Sigmoid colon (tissue), 7 donors: ENCODE measurements around the gene ERFL. TPM values are rescaled to one million over a fixed set of nuclear protein-coding genes. Genes with fewer than 3 reads are reported as not detected.

Source experiments
- DNase-seq: peaks from one replicate; pipeline ENCODE4 v3.0.0-alpha.2; 2019
- H3K27ac ChIP-seq, 4 donors: fragments of 200-600 bp; sonication (generic); one replicate each; pipeline ENCODE4 v1.5.1; 2016 to 2019; ENCODE audit warnings: mild to moderate bottlenecking in 1 of 4
- H3K27me3 ChIP-seq, 3 donors: fragments of 200-600 bp; sonication (generic); one replicate each; pipeline ENCODE4 v1.5.1; 2019; ENCODE audit warnings: mild to moderate bottlenecking in 1 of 3
- H3K36me3 ChIP-seq, 4 donors: fragments of 200-600 bp; sonication (generic); one replicate each; pipeline ENCODE4 v1.5.1; 2016 to 2019
- H3K4me1 ChIP-seq, 4 donors: fragments of 200-600 bp; sonication (generic); one replicate each; pipeline ENCODE4 v1.5.1; 2017 to 2019
- H3K4me3 ChIP-seq, 4 donors: fragments of 200-600 bp; sonication (generic); one replicate each; pipeline ENCODE4 v1.5.1; 2017 to 2019; ENCODE audit warnings: mild to moderate bottlenecking in 2 of 4, moderate library complexity in 1 of 4
- H3K9me3 ChIP-seq, 4 donors: fragments of 200-600 bp in 3 of 4; sonication (generic) in 3 of 4; one replicate each; pipeline versions ENCODE4 v1.5.1 to v1.6.1; 2013 to 2019
- EP300 ChIP-seq, 4 donors: sonication (generic); formaldehyde crosslinking; IDR thresholded peaks; one replicate each; pipeline ENCODE4 v1.6.1; 2017; ENCODE audit warnings: antibody characterized with exemption in 4 of 4
- POLR2A ChIP-seq, 2 donors: fragments of 450-650 bp; IDR thresholded peaks; one replicate each; pipeline ENCODE4 v1.6.1; 2016; ENCODE audit warnings: antibody characterized with exemption in 2 of 2, mild to moderate bottlenecking in 2 of 2, moderate library complexity in 2 of 2
- POLR2AphosphoS5 ChIP-seq, 4 donors: sonication (generic); formaldehyde crosslinking; IDR thresholded peaks; one replicate each; pipeline ENCODE4 v1.6.1; 2017; ENCODE audit warnings: antibody characterized with exemption in 4 of 4
- WGBS, 2 donors: extraction: QIAGEN DNeasy Blood & Tissue Kit; methylation state at CpG; one replicate each; pipeline ENCODE4 v1.1.7; 2013; 5-methylcytosine and 5-hydroxymethylcytosine counted together
- intact Hi-C: fragments of 100-400 bp; cut with DNase I; formaldehyde crosslinking; loops from one replicate; pipeline ENCODE4 v1.15.1; 2023
- polyA plus RNA-seq, 3 donors: library from polyadenylated mRNA; stranded (reverse); fragments of 200-250 nt; gene quantifications; one replicate each; pipeline ENCODE4 v1.2.3, GENCODE V29; 2013
- total RNA-seq, 4 donors: library from RNA; depleted of rRNA; stranded (reverse); fragments of >200 nt; gene quantifications; one replicate each; pipeline ENCODE4 v1.1.0, GENCODE V29; 2016
- TF ChIP-seq, protein P1 (sequence below), 4 experiments: fragments of 450-650 bp in 3 of 4; fragments of 200-600 bp in 1 of 4; IDR thresholded peaks; one replicate each; pipeline ENCODE4 v1.5.1; 2016 to 2019; ENCODE audit warnings: antibody characterized with exemption in 4 of 4, mild to moderate bottlenecking in 3 of 4, moderate library complexity in 2 of 4
- donor health status: healthy with polysubstance abuse.
- donor health status: Bipolar disorder and iron deficiency.
- donor health status: healthy.

The ERFL gene
- total and polyA plus RNA-seq, 7 donors = 1.3 TPM; not detected in 6

GRCh38 chr19:41883463-41883820 lies 44.8 kb downstream of the ERFL start:
- no peak for TF ChIP-seq POLR2AphosphoS5 (IDR thresholded peaks at IDR 0.05)
- H3K4me1 ChIP-seq = peaks cover 0 to 38% (median 17%) of the 10 kb centered on the region in 4 donors
- 1% methylated on average over 23 of the region's 23 CpGs for WGBS, 2 donors
- H3K9me3 ChIP-seq = no peaks in the 10 kb centered on the region
- no peaks in the 10 kb centered on the region for H3K27me3 ChIP-seq
- DNase-seq = no peak
- H3K27ac ChIP-seq = peak overlapping the region; percentile 72 to 86 (median 84)
- intact Hi-C loops = no loop called here
- H3K4me3 ChIP-seq = peak overlapping the region; percentile 81 to 97 (median 90)
- no peaks in the 10 kb centered on the region for H3K36me3 ChIP-seq

GRCh38 chr19:41882568-41883462 lies 45.4 kb downstream of the ERFL start, which contains the start of gene ARHGEF1:
ARHGEF1 (plus strand) TSS chr19:41883184; CDS start chr19:41888083, 4,899 bp downstream.
- TF ChIP-seq POLR2AphosphoS5 (IDR thresholded peaks at IDR 0.05) = peak in 2 of 4 donors; percentile 57 to 65
- TF ChIP-seq POLR2A (IDR thresholded peaks at IDR 0.05) = no peak
- H3K9me3 ChIP-seq = no peaks in the 10 kb centered on the region
- H3K27me3 ChIP-seq = no peaks in the 10 kb centered on the region
- H3K4me1 ChIP-seq = peaks cover 0 to 38% (median 17%) of the 10 kb centered on the region in 4 donors
- WGBS, 2 donors = 1 to 2% methylated on average over 80 of the region's 80 CpGs
- H3K4me3 ChIP-seq = peak within 1 kb of the TSS; percentile 81 to 97 (median 90)
- H3K27ac ChIP-seq = peak within 1 kb of the TSS; percentile 72 to 86 (median 84)
- intact Hi-C loops = loop anchor here (1.0 kb wide), 1 partner anchor 23 kb away; the partner anchor contains the start of gene RPS19
- DNase-seq = peak; percentile 76
- no peaks in the 10 kb centered on the region for H3K36me3 ChIP-seq

DNA sequence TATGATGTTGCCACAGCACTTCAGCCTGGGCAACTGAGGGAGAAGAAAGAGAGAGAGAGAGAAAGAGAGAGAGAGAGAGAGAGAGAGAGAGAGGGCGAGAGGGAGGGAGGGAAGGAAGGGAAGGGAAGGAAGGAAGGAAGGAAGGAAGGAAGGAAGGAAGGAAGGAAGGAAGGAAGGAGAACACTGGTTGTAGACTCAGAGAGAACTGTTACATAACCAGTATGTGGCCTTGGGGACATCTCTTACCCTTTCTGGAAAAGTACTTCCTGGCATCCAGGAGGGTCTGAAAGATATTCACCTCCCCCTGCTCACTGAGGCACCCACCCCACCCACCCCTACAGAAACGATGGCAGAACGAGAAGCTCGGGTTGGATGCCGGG lies 47.9 kb downstream of the ERFL start:
- H3K36me3 ChIP-seq = no peaks in the 10 kb centered on the region
- WGBS, 2 donors = 80 to 84% methylated on average over 5 of the region's 5 CpGs
- TF ChIP-seq, protein P1, sequence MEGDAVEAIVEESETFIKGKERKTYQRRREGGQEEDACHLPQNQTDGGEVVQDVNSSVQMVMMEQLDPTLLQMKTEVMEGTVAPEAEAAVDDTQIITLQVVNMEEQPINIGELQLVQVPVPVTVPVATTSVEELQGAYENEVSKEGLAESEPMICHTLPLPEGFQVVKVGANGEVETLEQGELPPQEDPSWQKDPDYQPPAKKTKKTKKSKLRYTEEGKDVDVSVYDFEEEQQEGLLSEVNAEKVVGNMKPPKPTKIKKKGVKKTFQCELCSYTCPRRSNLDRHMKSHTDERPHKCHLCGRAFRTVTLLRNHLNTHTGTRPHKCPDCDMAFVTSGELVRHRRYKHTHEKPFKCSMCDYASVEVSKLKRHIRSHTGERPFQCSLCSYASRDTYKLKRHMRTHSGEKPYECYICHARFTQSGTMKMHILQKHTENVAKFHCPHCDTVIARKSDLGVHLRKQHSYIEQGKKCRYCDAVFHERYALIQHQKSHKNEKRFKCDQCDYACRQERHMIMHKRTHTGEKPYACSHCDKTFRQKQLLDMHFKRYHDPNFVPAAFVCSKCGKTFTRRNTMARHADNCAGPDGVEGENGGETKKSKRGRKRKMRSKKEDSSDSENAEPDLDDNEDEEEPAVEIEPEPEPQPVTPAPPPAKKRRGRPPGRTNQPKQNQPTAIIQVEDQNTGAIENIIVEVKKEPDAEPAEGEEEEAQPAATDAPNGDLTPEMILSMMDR (IDR thresholded peaks at IDR 0.05) = no peak
- no peak for TF ChIP-seq POLR2AphosphoS5 (IDR thresholded peaks at IDR 0.05)
- H3K9me3 ChIP-seq = no peaks in the 10 kb centered on the region
- DNase-seq = no peak
- peaks cover 0 to 22% (median 13%) of the 10 kb centered on the region in 4 donors for H3K4me1 ChIP-seq
- no peaks in the 10 kb centered on the region for H3K27me3 ChIP-seq
- H3K27ac ChIP-seq = no peak overlapping the region
- intact Hi-C loops = no loop called here
- no peak overlapping the region for H3K4me3 ChIP-seq

DNA sequence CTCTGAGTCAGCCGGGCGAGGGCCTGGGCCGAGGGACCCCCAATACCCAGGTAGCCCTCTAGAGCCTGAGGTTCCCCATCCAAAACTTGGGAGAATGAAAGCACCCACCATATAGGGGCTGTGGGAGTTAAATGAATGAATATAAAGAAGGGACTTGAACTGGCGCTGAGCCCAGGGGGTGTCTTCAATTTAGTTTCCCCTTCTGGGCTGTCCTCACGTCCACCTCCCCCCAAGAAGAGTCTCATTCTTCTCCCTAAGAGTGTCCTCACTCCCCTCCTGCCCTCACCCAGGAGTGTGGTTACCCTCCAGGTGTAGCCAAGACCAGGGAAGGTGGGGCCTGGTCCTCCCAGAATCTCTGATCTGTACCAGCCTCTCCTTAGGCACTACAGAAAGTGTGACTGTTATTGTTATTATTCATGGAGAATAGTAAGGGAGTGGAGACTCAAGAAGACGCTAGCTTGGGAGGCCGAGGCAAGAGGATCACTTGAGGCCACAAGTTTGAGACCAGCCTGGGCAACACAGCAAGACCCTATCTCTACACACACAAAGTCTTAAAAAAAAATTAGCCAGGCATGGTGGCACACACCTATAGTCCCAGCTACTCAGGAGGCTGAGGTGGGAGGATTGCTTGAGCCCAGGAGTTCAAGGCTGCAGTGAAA lies 48.5 kb downstream of the ERFL start:
- TF ChIP-seq, protein P1 (IDR thresholded peaks at IDR 0.05) = no peak
- no peak for TF ChIP-seq EP300 (IDR thresholded peaks at IDR 0.05)
- no peak for TF ChIP-seq POLR2A (IDR thresholded peaks at IDR 0.05)
- TF ChIP-seq POLR2AphosphoS5 (IDR thresholded peaks at IDR 0.05) = no peak
- H3K4me3 ChIP-seq = no peak overlapping the region
- peaks cover 0 to 16% (median 8%) of the 10 kb centered on the region in 4 donors for H3K4me1 ChIP-seq
- WGBS, 2 donors = 74 to 86% methylated on average over 7 of the region's 7 CpGs
- no peaks in the 10 kb centered on the region for H3K36me3 ChIP-seq
- intact Hi-C loops = no loop called here
- no peaks in the 10 kb centered on the region for H3K9me3 ChIP-seq
- no peak for DNase-seq
- H3K27ac ChIP-seq = no peak overlapping the region
- H3K27me3 ChIP-seq = no peaks in the 10 kb centered on the region

DNA sequence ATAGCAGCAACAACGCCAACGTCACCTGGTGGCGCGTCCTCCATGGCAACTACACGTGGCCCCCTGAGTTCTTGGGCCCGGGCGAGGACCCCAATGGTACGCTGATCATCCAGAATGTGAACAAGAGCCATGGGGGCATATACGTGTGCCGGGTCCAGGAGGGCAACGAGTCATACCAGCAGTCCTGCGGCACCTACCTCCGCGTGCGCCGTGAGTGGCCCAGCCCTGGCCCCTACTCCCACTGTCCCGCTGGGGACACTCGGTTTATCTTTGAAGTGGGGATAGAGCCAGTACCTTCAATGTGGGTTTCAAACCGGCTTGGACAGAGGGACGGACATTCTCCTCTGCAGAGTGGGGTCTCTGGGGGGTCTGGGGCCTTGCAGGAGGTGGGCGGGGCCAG lies 49.2 kb downstream of the ERFL start:
- no peak for DNase-seq
- TF ChIP-seq POLR2A (IDR thresholded peaks at IDR 0.05) = no peak
- Histone ChIP-seq H3K36me3 (no peaks in the 10 kb centered on the region), H3K4me3 (no peak overlapping the region), H3K27me3 (no peaks in the 10 kb centered on the region), H3K9me3 (no peaks in the 10 kb centered on the region), H3K27ac (no peak overlapping the region), H3K4me1 (peaks cover 0 to 12% (median 3%) of the 10 kb centered on the region in 4 donors)
- 89 to 91% methylated on average over 21 of the region's 21 CpGs for WGBS, 2 donors
- intact Hi-C loops = no loop called here
